Fibroblast of lung (primary cell): ENCODE measurements around the gene PODN. TPM values are rescaled to one million over a fixed set of nuclear protein-coding genes. Genes with fewer than 3 reads are reported as not detected.

Experiments used
- DNase-seq, 2 donors: peaks; one replicate each; pipeline versions ENCODE4 v3.0.0 to v3.0.0-alpha.2; 2010; ENCODE audit warnings: low read depth in 2 of 2
- H2AFZ ChIP-seq: 2 replicates; pipeline ENCODE4 v1.5.1; 2012; ENCODE audit warnings: low read length, control low read depth, inconsistent platforms
- H3K27ac ChIP-seq: 2 replicates; pipeline ENCODE4 v1.5.1; 2011; ENCODE audit warnings: low read length, control low read depth; ENCODE audit not compliant: insufficient read depth
- H3K27me3 ChIP-seq: 2 replicates; pipeline ENCODE4 v1.5.1; 2011; ENCODE audit warnings: mild to moderate bottlenecking, low read length; ENCODE audit not compliant: control insufficient read depth, insufficient read depth
- H3K36me3 ChIP-seq: 2 replicates; pipeline ENCODE4 v1.5.1; 2011; ENCODE audit warnings: low read length; ENCODE audit not compliant: control insufficient read depth, insufficient read depth
- H3K4me1 ChIP-seq: 2 replicates; pipeline ENCODE4 v1.5.1; 2011; ENCODE audit warnings: low read length; ENCODE audit not compliant: control insufficient read depth, insufficient read depth; ENCODE audit errors: extremely low read depth
- H3K4me2 ChIP-seq: 2 replicates; pipeline ENCODE4 v1.5.1; 2011; ENCODE audit warnings: low read length, control low read depth; ENCODE audit not compliant: insufficient read depth; ENCODE audit errors: extremely low read depth
- H3K4me3 ChIP-seq, 4 experiments: fragments of 200-600 bp in 1 of 4; sonication (generic) in 1 of 4; replicated peaks in 1 of 4; 2 replicates each; pipeline ENCODE4 v1.5.1; 2011 to 2016; ENCODE audit warnings: low read length in 4 of 4, low read depth in 3 of 4, mild to moderate bottlenecking in 3 of 4, control low read depth in 2 of 4, inconsistent platforms in 1 of 4, mixed read lengths in 1 of 4; ENCODE audit not compliant: insufficient read depth in 1 of 4; ENCODE audit errors: control extremely low read depth in 1 of 4
- H3K79me2 ChIP-seq: 2 replicates; pipeline ENCODE4 v1.5.1; 2012; ENCODE audit warnings: mild to moderate bottlenecking, low read length, inconsistent platforms; ENCODE audit not compliant: control insufficient read depth, insufficient read depth
- H3K9ac ChIP-seq: 2 replicates; pipeline ENCODE4 v1.5.1; 2011; ENCODE audit warnings: mild to moderate bottlenecking, low read length, control low read depth; ENCODE audit not compliant: insufficient read depth
- H3K9me3 ChIP-seq: 2 replicates; pipeline ENCODE4 v1.5.1; 2012; ENCODE audit warnings: low read depth, low read length; ENCODE audit not compliant: control insufficient read depth, insufficient read depth
- H4K20me1 ChIP-seq: 2 replicates; pipeline ENCODE4 v1.5.1; 2011; ENCODE audit warnings: low read length; ENCODE audit not compliant: control insufficient read depth, insufficient read depth; ENCODE audit errors: extremely low read depth
- EZH2 ChIP-seq: IDR thresholded peaks from 2 replicates; pipeline ENCODE4 v1.5.1; 2012; ENCODE audit warnings: low read length, control low read depth, mild to moderate bottlenecking; ENCODE audit errors: missing control alignments
- polyA plus RNA-seq, 2 donors: library from polyadenylated mRNA; depleted of rRNA in 1 of 2; stranded (reverse) in 1 of 2; unstranded in 1 of 2; fragments of >200 nt; gene quantifications; 2 replicates each; pipeline ENCODE4 v1.2.1, GENCODE V29; 2011 to 2012; ENCODE audit warnings: missing spikeins in 1 of 2
- total RNA-seq: library from RNA; depleted of rRNA; stranded (reverse); fragments of >200 nt; gene quantifications from 2 replicates; pipeline ENCODE4 v1.2.1, GENCODE V29; 2014
- TF ChIP-seq, protein P1 (sequence below), 2 donors: IDR thresholded peaks in 1 of 2; conservative IDR thresholded peaks in 1 of 2; 1 replicate in 1 of 2; 2 replicates in 1 of 2; pipeline ENCODE4 v1.5.1; 2011 to 2012; ENCODE audit warnings: low read length in 2 of 2, control low read depth in 1 of 2, inconsistent platforms in 1 of 2, low read depth in 1 of 2, mild to moderate bottlenecking in 1 of 2

Gene PODN
- total and polyA plus RNA-seq, 2 donors (not counting 1 experiment from before 2014, with no cell fraction given) = 31.6 to 49.7 TPM

GRCh38 chr1:53081384-53082066 is 19.5 kb downstream of the PODN start:
- Histone ChIP-seq H3K36me3 (peaks cover 17% of the 10 kb centered on the region), H3K4me2 (no peak overlapping the region), H3K27me3 (no peaks in the 10 kb centered on the region), H3K79me2 (no peaks in the 10 kb centered on the region), H3K4me1 (peaks cover 4% of the 10 kb centered on the region), H3K4me3 (no peak overlapping the region), H3K9ac (no peak overlapping the region), H3K9me3 (no peaks in the 10 kb centered on the region), H3K27ac (no peak overlapping the region), H4K20me1 (no peaks in the 10 kb centered on the region), H2AFZ (no peak overlapping the region)
- TF ChIP-seq EZH2 = no peak
- TF ChIP-seq, protein P1, sequence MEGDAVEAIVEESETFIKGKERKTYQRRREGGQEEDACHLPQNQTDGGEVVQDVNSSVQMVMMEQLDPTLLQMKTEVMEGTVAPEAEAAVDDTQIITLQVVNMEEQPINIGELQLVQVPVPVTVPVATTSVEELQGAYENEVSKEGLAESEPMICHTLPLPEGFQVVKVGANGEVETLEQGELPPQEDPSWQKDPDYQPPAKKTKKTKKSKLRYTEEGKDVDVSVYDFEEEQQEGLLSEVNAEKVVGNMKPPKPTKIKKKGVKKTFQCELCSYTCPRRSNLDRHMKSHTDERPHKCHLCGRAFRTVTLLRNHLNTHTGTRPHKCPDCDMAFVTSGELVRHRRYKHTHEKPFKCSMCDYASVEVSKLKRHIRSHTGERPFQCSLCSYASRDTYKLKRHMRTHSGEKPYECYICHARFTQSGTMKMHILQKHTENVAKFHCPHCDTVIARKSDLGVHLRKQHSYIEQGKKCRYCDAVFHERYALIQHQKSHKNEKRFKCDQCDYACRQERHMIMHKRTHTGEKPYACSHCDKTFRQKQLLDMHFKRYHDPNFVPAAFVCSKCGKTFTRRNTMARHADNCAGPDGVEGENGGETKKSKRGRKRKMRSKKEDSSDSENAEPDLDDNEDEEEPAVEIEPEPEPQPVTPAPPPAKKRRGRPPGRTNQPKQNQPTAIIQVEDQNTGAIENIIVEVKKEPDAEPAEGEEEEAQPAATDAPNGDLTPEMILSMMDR (conservative IDR thresholded peaks at IDR 0.05 in 1 of 2, IDR thresholded peaks at IDR 0.05 in 1 of 2; ENCODE audit: low read depth in 1 of 2, low read length in 2 of 2) = no peak
- no peak for DNase-seq

DNA sequence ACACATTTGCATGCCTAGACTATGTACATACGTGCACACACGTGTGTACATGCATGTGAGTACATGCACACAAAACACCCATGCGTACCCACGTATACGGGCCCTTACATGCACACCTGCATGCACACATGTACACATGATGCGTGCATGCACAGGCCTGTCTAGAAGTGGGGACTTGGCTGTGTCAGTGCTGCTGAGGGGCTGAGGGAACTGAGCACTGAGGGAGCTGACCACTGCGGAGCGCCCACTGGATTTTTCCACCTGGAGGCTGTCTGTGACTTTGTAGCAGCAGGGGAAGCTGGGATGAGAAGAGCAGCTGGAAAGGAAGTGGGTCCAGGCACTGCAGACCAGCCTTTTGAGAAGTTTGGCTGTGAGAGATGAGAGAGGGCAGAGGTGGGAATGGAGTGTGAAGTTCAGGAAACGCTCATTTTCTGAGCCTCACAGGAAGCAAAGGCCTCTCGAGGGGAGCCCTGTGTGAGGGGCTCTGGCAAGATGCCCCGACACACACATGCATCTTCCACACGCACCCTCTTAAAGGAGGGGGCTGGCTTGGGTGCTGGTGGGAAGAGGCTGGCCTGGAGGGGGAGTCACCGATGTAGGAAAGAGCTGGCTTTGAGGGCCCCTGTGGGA is 20.9 kb downstream of the PODN start:
- H3K4me2 ChIP-seq = no peak overlapping the region
- no peak for DNase-seq
- no peak overlapping the region for H3K9ac ChIP-seq
- no peak overlapping the region for H3K27ac ChIP-seq
- no peaks in the 10 kb centered on the region for H3K9me3 ChIP-seq
- H3K4me1 ChIP-seq = peaks cover 4% of the 10 kb centered on the region
- peaks cover 15% of the 10 kb centered on the region for H3K36me3 ChIP-seq
- no peak overlapping the region for H2AFZ ChIP-seq
- no peaks in the 10 kb centered on the region for H3K79me2 ChIP-seq
- no peaks in the 10 kb centered on the region for H4K20me1 ChIP-seq
- no peak for TF ChIP-seq EZH2
- TF ChIP-seq, protein P1 (conservative IDR thresholded peaks at IDR 0.05 in 1 of 2, IDR thresholded peaks at IDR 0.05 in 1 of 2; ENCODE audit: low read depth in 1 of 2, low read length in 2 of 2) = no peak
- H3K4me3 ChIP-seq = no peak overlapping the region
- no peaks in the 10 kb centered on the region for H3K27me3 ChIP-seq

DNA sequence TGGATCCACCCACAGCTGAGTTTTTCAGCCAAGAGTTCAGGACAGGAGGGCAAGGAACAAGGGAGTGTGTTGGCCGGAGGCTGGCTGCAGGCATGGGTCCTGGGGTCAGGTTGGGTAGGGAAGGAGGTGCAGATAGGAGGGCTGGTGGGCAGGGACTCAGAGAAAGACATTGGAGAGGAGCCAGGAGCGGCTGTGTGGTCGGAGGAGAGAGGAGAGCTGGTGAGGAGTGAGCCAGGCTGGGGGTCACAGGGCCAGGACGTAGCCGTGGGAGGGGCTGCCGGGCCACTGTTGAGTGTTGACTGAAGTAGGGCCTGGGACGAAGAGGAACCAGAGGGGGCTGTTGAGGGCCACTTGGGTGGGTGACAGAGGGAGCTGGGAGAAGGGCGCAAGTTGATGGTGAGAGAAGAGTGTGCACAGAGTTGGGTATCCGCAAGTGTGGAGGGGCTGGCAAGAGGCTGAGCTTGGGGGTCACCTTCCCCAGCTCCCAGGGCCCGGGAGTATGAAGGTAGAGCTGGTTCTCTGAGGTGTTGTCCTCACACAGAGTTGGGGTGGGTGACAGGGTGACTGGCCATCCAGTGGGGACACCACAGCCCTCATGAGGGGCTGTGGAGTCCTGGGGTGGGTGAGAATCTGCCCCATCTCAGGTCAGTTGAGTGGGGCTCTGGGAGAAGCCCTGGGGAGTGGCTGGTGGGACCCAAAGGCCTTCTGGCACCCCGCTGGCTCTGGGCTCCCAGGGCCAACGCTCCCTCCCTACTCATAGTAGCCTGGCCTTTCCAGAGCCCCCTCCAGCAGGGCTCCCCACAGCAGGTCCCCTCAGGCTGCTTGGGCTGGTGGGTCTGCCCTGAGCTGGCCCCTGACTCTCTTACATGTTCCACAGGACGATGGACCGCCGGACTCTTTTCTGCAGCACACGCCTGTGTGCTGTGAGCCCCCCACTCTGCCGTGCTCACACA is 21.9 kb downstream of the PODN start:
- no peak for DNase-seq
- no peak overlapping the region for H3K4me3 ChIP-seq

More for the DNA sequence above, 21.9 kb downstream of the PODN start:
- H2AFZ ChIP-seq = no peak overlapping the region
- H3K4me1 ChIP-seq = peaks cover 6% of the 10 kb centered on the region
- H3K9me3 ChIP-seq = no peaks in the 10 kb centered on the region
- peaks cover 11% of the 10 kb centered on the region for H3K36me3 ChIP-seq
- TF ChIP-seq, protein P1 (conservative IDR thresholded peaks at IDR 0.05 in 1 of 2, IDR thresholded peaks at IDR 0.05 in 1 of 2; ENCODE audit: low read depth in 1 of 2, low read length in 2 of 2) = no peak
- no peak for TF ChIP-seq EZH2
- H3K9ac ChIP-seq = no peak overlapping the region
- H3K27ac ChIP-seq = no peak overlapping the region
- H3K4me2 ChIP-seq = no peak overlapping the region
- H4K20me1 ChIP-seq = no peaks in the 10 kb centered on the region
- H3K27me3 ChIP-seq = no peaks in the 10 kb centered on the region
- no peaks in the 10 kb centered on the region for H3K79me2 ChIP-seq
